Loucy (cell line): ENCODE data around the gene MAN2B2.

Source experiments
- EZH2phosphoT487 ChIP-seq: fragments of 200-600 bp; IDR thresholded peaks from 2 replicates; pipeline ENCODE4 v1.6.1; 2018; ENCODE audit warnings: antibody characterized with exemption, mild to moderate bottlenecking, moderate library complexity, borderline replicate concordance
- TF ChIP-seq, protein P1 (sequence below): fragments of 200-600 bp; sonication (generic); conservative IDR thresholded peaks from 2 replicates; pipeline ENCODE4 v1.5.1; 2014; ENCODE audit warnings: mild to moderate bottlenecking, antibody characterized with exemption, low read length

DNA sequence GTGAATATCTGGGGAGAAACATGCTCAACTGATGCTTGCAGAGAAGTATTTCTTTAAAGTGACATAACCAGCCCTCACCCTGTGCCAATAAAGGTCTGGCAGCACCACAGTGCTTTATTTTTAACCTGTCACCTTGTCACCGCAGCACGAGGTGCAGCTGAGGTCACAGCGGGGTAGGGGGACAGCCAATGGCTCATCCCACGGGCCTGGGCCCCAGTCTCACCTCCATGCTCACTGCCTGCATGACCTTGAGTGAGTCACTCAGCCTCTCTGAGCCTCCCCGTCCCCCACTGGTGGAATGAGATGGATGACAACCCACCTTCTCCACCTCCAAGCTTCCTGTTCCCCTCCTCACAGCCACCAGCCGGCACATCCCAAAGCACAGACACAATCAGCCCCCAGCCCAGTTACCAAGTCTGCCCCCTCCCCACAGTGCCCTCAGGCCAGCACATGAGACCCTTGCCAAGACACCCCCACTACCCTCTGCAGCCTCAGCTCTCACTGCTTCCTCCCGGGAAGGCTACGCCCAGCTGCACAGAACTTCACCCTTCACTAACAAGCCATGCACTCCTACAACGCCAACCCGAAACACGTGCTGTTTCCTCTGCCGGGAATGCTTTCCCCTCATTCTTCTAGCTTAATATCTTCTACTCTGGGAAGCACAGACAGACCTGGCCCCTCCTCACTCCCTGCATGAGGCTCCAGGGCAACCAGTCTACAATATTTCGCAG, 24.9 kb upstream of the MAN2B2 start:
- TF ChIP-seq, protein P1, sequence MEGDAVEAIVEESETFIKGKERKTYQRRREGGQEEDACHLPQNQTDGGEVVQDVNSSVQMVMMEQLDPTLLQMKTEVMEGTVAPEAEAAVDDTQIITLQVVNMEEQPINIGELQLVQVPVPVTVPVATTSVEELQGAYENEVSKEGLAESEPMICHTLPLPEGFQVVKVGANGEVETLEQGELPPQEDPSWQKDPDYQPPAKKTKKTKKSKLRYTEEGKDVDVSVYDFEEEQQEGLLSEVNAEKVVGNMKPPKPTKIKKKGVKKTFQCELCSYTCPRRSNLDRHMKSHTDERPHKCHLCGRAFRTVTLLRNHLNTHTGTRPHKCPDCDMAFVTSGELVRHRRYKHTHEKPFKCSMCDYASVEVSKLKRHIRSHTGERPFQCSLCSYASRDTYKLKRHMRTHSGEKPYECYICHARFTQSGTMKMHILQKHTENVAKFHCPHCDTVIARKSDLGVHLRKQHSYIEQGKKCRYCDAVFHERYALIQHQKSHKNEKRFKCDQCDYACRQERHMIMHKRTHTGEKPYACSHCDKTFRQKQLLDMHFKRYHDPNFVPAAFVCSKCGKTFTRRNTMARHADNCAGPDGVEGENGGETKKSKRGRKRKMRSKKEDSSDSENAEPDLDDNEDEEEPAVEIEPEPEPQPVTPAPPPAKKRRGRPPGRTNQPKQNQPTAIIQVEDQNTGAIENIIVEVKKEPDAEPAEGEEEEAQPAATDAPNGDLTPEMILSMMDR, result no peak
- TF ChIP-seq EZH2phosphoT487, result no peak
